Cardiac fibroblast (primary cell): ENCODE data around the gene GRB7.

Experiments used
- DNase-seq, 2 donors: peaks; one replicate each; pipeline versions ENCODE4 v3.0.0 to v3.0.0-alpha.2; 2010; ENCODE audit warnings: low read depth in 2 of 2
- H3K4me3 ChIP-seq, 2 donors: replicated peaks in 1 of 2; 1 replicate in 1 of 2; 2 replicates in 1 of 2; pipeline ENCODE4 v1.5.1; 2011; ENCODE audit warnings: low read depth in 2 of 2, low read length in 2 of 2, mild to moderate bottlenecking in 2 of 2, moderate library complexity in 1 of 2
- TF ChIP-seq, protein P1 (sequence below): IDR thresholded peaks from one replicate; pipeline ENCODE4 v1.5.1; 2011; ENCODE audit warnings: low read depth, mild to moderate bottlenecking, low read length, inconsistent platforms

GRB7 gene

DNA sequence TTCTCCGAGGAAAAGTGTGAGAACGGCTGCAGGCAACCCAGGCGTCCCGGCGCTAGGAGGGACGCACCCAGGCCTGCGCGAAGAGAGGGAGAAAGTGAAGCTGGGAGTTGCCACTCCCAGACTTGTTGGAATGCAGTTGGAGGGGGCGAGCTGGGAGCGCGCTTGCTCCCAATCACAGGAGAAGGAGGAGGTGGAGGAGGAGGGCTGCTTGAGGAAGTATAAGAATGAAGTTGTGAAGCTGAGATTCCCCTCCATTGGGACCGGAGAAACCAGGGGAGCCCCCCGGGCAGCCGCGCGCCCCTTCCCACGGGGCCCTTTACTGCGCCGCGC, 38.0 kb upstream of the GRB7 start, which contains the start of gene ERBB2:
Gene ERBB2, plus strand, starts transcription at position 247 of the 330 bp plus-strand sequence. CDS start 175 bp downstream, outside the sequence.
- H3K4me3 ChIP-seq = peak within 1 kb of the TSS; percentile 71 to 85
- DNase-seq = peak; percentile 79 to 85
- TF ChIP-seq, protein P1, sequence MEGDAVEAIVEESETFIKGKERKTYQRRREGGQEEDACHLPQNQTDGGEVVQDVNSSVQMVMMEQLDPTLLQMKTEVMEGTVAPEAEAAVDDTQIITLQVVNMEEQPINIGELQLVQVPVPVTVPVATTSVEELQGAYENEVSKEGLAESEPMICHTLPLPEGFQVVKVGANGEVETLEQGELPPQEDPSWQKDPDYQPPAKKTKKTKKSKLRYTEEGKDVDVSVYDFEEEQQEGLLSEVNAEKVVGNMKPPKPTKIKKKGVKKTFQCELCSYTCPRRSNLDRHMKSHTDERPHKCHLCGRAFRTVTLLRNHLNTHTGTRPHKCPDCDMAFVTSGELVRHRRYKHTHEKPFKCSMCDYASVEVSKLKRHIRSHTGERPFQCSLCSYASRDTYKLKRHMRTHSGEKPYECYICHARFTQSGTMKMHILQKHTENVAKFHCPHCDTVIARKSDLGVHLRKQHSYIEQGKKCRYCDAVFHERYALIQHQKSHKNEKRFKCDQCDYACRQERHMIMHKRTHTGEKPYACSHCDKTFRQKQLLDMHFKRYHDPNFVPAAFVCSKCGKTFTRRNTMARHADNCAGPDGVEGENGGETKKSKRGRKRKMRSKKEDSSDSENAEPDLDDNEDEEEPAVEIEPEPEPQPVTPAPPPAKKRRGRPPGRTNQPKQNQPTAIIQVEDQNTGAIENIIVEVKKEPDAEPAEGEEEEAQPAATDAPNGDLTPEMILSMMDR = no peak

DNA sequence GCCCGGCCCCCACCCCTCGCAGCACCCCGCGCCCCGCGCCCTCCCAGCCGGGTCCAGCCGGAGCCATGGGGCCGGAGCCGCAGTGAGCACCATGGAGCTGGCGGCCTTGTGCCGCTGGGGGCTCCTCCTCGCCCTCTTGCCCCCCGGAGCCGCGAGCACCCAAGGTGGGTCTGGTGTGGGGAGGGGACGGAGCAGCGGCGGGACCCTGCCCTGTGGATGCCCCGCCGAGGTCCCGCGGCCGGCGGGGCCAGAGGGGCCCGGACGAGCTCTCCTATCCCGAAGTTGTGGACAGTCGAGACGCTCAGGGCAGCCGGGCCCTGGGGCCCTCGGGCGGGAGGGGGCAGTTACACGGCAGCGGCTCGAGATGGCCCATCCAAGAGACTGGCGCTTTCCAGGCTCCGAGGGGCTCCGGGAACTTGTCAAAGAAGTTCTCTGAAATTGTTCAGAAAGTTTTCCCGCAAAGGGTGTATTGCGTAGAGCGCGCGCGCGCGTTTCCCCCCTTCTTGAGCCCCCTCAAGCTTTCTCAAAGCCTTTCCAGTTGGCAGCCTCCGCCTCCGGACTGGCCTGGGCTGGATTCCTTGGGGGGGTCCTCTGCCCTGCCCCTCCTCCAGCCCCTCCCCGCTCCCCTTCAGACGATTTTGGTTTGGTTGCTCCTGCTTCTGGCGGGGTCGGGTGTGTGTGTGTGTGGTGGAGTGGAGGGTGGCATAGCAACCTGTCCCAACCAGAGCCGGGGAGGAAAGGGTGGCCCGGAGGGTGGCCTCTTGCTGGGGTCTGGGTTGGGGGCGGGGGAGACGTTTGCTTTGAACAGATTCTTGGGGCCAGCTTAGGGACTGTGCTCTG, 37.4 kb upstream of the GRB7 start:
- H3K4me3 ChIP-seq = peak overlapping the region; percentile 71 to 85
- TF ChIP-seq, protein P1 = no peak
- peak; percentile 29 to 30 for DNase-seq

DNA sequence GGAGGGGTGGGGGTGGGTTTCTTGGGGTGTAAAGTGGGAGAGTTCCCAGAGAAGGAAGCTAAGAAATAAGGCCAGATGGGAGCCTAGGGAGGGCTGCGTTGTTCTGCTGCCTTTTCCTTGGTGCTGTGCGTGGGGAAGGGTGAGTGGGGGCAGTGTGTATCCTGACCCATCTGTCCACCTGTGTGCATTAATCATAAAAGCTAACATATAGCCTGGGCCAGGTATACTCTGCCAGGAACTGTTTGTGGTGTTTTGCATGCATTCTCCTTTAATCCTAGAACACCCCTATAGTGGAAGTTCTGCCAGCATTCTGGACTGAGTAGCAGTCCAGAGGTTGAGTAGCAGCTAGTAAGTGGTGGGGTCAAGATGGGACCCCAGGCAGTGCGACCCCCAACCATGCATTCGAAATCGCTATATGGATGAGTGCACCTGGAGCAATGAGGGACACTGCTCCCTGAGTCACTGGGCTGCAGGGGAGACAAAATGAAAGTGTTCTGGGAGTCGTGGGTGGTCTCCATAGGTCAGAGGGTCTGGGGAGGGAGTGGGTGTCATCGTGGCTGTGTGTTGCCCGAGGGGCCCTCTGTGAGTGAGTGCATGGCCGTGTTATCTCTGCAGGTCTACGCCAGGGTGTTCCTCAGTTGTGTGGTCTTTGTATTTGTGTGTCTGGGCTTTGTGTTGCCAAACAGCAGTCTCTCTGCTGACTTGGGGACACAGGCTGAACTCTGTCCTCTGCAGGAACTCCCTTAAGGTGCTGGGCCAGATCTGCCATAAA, 36.5 kb upstream of the GRB7 start:
- DNase-seq = no peak
- TF ChIP-seq, protein P1 = no peak
- peak overlapping the region; percentile 71 to 85 for H3K4me3 ChIP-seq

DNA sequence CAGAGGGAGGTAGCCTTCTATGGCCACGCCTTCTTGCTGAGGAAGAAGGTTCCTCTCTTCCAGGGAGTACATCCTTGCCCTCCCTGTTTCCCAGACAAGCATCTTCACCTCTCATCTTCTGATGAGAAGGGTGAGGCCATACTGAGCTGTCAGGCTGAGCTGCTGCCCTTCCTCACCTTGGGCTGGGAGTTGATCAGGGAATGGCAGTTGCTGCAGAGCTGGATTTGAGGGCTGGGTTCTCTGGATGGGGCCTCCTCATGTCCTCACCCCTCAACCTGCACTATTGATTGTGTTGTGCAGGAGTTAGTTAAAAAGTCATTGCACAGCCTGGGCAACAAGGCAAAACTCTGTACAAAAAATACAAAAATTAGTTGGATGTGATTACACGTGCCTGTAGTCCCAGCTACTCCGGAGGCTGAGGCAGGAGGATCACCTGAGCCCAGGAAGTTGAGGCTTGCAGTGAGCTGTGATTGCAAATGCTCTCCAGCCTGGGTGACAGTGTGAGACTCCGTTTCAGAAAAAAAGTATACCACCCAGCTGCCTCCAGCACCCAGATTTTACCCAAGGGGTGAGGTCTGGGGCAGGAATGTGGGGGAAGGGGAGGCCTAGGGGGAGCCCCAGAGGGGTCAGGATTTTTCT, 35.8 kb upstream of the GRB7 start:
- TF ChIP-seq, protein P1 = no peak
- no peak for DNase-seq
- H3K4me3 ChIP-seq = no peak overlapping the region

DNA sequence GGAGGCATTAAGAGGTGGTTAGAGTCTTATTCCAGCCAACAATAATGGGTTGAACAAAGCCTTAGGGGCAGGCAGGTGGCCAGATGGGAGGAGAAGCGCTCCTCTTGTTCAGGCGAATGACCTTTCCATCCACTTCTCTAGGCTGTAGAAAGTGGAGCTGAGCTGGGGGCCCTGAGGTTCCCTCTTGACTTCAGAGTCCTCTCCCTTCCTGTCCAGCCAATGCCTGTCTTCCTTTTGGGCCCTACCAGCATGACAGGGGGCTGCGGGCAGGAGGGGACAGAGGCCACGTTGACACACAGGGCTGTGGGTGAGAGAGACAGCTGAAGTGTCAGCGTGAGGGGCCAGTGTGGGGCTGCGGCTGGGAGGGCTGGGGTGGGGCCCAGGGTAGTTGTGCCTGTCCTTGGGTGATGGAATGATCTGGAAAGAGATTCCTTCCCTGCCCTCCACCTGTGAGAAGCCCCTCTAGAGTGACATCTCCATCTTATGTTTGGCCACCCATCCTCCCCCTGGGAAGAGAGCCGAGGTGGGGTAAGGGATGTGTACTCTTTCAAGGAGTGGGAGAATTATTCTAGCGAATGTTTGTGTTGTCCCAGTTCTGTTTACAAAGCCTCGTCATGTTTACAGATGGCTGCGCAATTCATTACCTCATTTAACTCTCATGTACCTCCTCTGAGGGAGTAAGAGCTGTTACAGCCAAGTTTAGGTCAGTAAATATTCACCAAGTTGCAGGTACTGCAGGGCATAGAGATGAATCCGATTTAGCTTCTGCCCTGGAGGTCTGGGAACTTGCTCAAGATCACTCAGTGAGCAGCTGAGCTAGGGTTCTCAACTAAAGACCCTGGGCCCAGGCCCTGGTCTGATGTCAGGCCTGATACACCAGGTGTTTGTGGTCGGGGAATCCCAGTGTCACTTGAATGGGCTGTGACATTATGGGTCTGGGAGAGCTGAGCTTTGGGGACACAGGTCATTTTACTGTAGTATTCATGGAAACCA, 34.5 kb upstream of the GRB7 start:
- TF ChIP-seq, protein P1 = no peak
- no peak for DNase-seq
- H3K4me3 ChIP-seq = no peak overlapping the region

DNA sequence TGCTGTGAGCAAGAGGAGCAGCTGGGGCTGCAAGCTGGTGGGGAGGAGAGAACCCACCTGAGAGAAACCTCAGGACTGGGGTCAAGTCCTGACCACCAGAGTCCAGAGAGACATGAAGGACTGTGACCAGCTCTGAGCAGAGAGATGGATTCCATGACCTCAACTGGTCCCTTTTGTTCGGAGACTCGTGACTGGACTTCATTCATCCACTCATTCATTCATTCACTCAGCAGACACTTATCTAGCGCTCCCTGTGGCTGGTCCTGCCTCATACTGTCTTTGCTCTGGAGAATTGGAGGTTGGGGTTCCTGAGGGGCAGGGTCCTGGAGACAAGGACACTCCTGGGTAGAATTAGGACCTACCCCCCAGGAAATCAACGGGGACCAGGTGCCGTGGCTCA, 33.8 kb upstream of the GRB7 start:
- TF ChIP-seq, protein P1 = no peak
- no peak overlapping the region for H3K4me3 ChIP-seq
- no peak for DNase-seq
